Panc1 (cell line): ENCODE measurements around the gene TMEM222. TPM values are rescaled to one million over a fixed set of nuclear protein-coding genes. Genes with fewer than 3 reads are reported as not detected.

Source experiments
- ATAC-seq: fragments of 200-7000 bp; cut with Tn5 transposase; 2 replicates; pipeline ENCODE4 v1.9.1; 2020; ENCODE audit warnings: mild to moderate bottlenecking, moderate library complexity
- BruUV-seq: library from RNA; stranded (reverse); fragments of 400-500 nt; replicated peaks from 2 replicates; lab custom pipeline; 2021; lab: Mats Ljungman, UMichigan
- CTCF ChIA-PET: fragments of 300-600 bp; sonication (Branson Sonifier 250); formaldehyde crosslinking; loops from one replicate; lab custom pipeline; 2022; ENCODE audit warnings: antibody characterized with exemption; lab: Charles Lee
- POLR2A ChIA-PET: fragments of 300-600 bp; sonication (Branson Sonifier 250); formaldehyde crosslinking; loops from one replicate; lab custom pipeline; 2022; ENCODE audit warnings: antibody characterized with exemption; lab: Charles Lee
- DNase-seq: peaks from one replicate; pipeline ENCODE4 v3.0.0-alpha.2; 2010; ENCODE audit warnings: low read depth, low spot score
- H3K27ac ChIP-seq: 2 replicates; pipeline ENCODE4 v1.5.1; 2011; ENCODE audit warnings: mild to moderate bottlenecking, low read length, inconsistent platforms
- H3K27me3 ChIP-seq: fragments of 200-500 bp; sonication (Bioruptor generic); 2 replicates; pipeline ENCODE4 v1.6.0; 2014; ENCODE audit warnings: low read length, inconsistent platforms; ENCODE audit not compliant: control insufficient read depth, insufficient read depth
- H3K36me3 ChIP-seq: fragments of 200-500 bp; sonication (Bioruptor generic); 2 replicates; pipeline ENCODE4 v1.5.1; 2014; ENCODE audit warnings: inconsistent platforms, mild to moderate bottlenecking, low read length, moderate library complexity; ENCODE audit not compliant: control insufficient read depth, insufficient read depth
- H3K4me1 ChIP-seq: 2 replicates; pipeline ENCODE4 v1.5.1; 2011; ENCODE audit warnings: inconsistent platforms, mild to moderate bottlenecking, low read length, moderate library complexity; ENCODE audit not compliant: control insufficient read depth, insufficient read depth
- H3K4me3 ChIP-seq, 2 experiments: 2 replicates each; pipeline ENCODE4 v1.5.1; 2011 to 2012; ENCODE audit warnings: low read depth in 2 of 2, low read length in 2 of 2, mild to moderate bottlenecking in 2 of 2, inconsistent platforms in 1 of 2, moderate library complexity in 1 of 2
- H3K9me3 ChIP-seq: fragments of 200-500 bp; sonication (Bioruptor generic); 2 replicates; pipeline ENCODE4 v1.5.1; 2014; ENCODE audit warnings: low read depth, mild to moderate bottlenecking, inconsistent platforms, low read length, moderate library complexity; ENCODE audit not compliant: control insufficient read depth, insufficient read depth
- SIN3A ChIP-seq: IDR thresholded peaks from 2 replicates; pipeline ENCODE4 v1.6.1; 2012; ENCODE audit warnings: low read depth, mild to moderate bottlenecking, low read length, moderate library complexity, borderline replicate concordance; ENCODE audit not compliant: insufficient read depth
- TCF7L2 ChIP-seq: IDR thresholded peaks from 2 replicates; pipeline ENCODE4 v1.6.1; 2011; ENCODE audit warnings: mild to moderate bottlenecking, low read depth, low read length, inconsistent platforms
- in situ Hi-C: cut with HindIII; loops from 2 replicates; pipeline ENCODE4 v1.10.0; 2016; ENCODE audit warnings: low sequenced_read_pairs, low pct_unique_long_range_greater_than_20kb
- intact Hi-C: fragments of 100-400 bp; cut with micrococcal nuclease; formaldehyde crosslinking; loops from one replicate; pipeline ENCODE4 v1.10.0; 2022; ENCODE audit not compliant: unreplicated experiment
- total RNA-seq: library from RNA; stranded (reverse); gene quantifications from one replicate; pipeline ENCODE4 v1.2.1, GENCODE V29; 2021; ENCODE audit not compliant: unreplicated experiment
- TF ChIP-seq, protein P1 (sequence below): fragments of 450-650 bp; IDR thresholded peaks from 2 replicates; pipeline ENCODE4 v1.5.1; 2017; ENCODE audit warnings: mild to moderate bottlenecking
- TF ChIP-seq, protein P2 (sequence below), 2 experiments: IDR thresholded peaks; 2 replicates each; pipeline ENCODE4 v1.6.1; 2011 to 2012; ENCODE audit warnings: low read depth in 2 of 2, control low read depth in 1 of 2, low read length in 1 of 2, mild to moderate bottlenecking in 1 of 2, moderate library complexity in 1 of 2; ENCODE audit not compliant: insufficient read depth in 1 of 2

TMEM222 gene
- total RNA-seq, 1 experiment from 2014 or later: 55.3 TPM

DNA sequence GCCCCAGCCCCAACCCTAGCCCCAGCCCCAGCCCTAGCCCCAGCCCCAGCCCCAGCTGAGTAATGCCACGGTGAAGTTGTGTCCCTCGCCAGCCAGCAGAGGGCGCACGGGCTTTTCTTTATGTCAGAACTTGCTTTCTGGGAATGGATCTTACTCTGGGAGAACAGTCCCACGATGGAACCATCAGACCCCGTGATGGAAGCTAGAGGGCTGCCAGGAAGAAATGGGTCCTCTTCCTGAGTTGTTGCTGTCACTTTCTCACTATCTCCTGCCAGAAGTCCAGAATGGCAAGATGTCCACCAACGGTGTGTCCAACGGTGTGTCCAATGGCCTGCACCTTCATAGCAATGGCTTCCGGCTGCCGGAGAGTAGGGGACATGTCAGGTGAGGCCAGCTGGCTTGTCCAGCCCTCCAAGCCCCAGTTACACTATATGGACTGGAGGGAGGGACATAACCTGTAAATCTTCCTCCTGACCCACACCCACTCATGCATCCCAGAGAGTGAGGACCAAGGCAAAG, 25.1 kb upstream of the TMEM222 start:
- in situ Hi-C loops (no loop called here), intact Hi-C loops (no loop called here)
- Histone ChIP-seq H3K4me1 (peaks cover 2% of the 10 kb centered on the region; the same call in 1 of the 2 replicates), H3K9me3 (no peaks in the 10 kb centered on the region), H3K36me3 (peaks cover 6% of the 10 kb centered on the region; the same call in 1 of the 2 replicates), H3K4me3 (no peak overlapping the region), H3K27ac (no peak overlapping the region), H3K27me3 (no peaks in the 10 kb centered on the region)
- ATAC-seq: peak; percentile 75
- ChIA-PET CTCF (interaction anchor here (0.6 to 1.4 kb wide), 14 partner anchors 9 to 314 kb away, joined by 3 to 9 read pairs (median 5); no protein-coding TSS in a partner anchor), POLR2A (interaction anchor here (0.7 kb wide), 1 partner anchor 30 kb away, joined by 6 read pairs; no protein-coding TSS in a partner anchor)
- BruUV-seq: no TSS peak
- TF ChIP-seq, protein P1, sequence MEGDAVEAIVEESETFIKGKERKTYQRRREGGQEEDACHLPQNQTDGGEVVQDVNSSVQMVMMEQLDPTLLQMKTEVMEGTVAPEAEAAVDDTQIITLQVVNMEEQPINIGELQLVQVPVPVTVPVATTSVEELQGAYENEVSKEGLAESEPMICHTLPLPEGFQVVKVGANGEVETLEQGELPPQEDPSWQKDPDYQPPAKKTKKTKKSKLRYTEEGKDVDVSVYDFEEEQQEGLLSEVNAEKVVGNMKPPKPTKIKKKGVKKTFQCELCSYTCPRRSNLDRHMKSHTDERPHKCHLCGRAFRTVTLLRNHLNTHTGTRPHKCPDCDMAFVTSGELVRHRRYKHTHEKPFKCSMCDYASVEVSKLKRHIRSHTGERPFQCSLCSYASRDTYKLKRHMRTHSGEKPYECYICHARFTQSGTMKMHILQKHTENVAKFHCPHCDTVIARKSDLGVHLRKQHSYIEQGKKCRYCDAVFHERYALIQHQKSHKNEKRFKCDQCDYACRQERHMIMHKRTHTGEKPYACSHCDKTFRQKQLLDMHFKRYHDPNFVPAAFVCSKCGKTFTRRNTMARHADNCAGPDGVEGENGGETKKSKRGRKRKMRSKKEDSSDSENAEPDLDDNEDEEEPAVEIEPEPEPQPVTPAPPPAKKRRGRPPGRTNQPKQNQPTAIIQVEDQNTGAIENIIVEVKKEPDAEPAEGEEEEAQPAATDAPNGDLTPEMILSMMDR: peak; percentile 91
- TF ChIP-seq SIN3A: no peak
- DNase-seq: no peak

DNA sequence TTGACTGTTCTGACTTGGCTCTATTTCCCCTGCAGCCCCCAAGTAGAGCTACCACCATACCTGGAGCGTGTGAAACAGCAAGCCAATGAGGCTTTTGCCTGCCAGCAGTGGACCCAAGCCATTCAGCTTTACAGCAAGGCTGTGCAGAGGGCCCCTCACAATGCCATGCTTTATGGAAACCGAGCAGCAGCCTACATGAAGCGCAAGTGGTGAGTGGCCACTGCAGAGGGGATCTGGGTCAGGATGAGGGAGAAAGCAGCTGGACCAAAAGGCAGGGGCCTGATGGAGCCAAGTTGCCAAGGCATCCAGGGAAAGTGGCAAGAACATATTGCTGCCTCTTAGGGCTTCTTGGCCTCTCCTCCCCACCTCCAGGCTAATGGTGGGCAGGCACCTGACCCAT, 24.1 kb upstream of the TMEM222 start:
- intact Hi-C loops: no loop called here
- in situ Hi-C loops: no loop called here
- no TSS peak for BruUV-seq

More for the DNA sequence above, 24.1 kb upstream of the TMEM222 start:
- ATAC-seq (no peak), DNase-seq (no peak)
- H3K4me3 ChIP-seq: no peak overlapping the region
- POLR2A ChIA-PET: no interaction called here
- TF ChIP-seq, protein P2, sequence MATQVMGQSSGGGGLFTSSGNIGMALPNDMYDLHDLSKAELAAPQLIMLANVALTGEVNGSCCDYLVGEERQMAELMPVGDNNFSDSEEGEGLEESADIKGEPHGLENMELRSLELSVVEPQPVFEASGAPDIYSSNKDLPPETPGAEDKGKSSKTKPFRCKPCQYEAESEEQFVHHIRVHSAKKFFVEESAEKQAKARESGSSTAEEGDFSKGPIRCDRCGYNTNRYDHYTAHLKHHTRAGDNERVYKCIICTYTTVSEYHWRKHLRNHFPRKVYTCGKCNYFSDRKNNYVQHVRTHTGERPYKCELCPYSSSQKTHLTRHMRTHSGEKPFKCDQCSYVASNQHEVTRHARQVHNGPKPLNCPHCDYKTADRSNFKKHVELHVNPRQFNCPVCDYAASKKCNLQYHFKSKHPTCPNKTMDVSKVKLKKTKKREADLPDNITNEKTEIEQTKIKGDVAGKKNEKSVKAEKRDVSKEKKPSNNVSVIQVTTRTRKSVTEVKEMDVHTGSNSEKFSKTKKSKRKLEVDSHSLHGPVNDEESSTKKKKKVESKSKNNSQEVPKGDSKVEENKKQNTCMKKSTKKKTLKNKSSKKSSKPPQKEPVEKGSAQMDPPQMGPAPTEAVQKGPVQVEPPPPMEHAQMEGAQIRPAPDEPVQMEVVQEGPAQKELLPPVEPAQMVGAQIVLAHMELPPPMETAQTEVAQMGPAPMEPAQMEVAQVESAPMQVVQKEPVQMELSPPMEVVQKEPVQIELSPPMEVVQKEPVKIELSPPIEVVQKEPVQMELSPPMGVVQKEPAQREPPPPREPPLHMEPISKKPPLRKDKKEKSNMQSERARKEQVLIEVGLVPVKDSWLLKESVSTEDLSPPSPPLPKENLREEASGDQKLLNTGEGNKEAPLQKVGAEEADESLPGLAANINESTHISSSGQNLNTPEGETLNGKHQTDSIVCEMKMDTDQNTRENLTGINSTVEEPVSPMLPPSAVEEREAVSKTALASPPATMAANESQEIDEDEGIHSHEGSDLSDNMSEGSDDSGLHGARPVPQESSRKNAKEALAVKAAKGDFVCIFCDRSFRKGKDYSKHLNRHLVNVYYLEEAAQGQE (IDR thresholded peaks at IDR 0.05; ENCODE audit: insufficient read depth in 1 of 2, low read depth in 2 of 2, low read length in 1 of 2): no peak
- TF ChIP-seq SIN3A: no peak
- no peak for TF ChIP-seq TCF7L2
- H3K27ac ChIP-seq: no peak overlapping the region
- H3K9me3 ChIP-seq: no peaks in the 10 kb centered on the region
- H3K4me1 ChIP-seq: peaks cover 2% of the 10 kb centered on the region; the same call in 1 of the 2 replicates
- CTCF ChIA-PET: interaction anchor here (0.6 to 1.7 kb wide), 2 partner anchors 97 to 120 kb away, joined by 3 to 4 read pairs; no protein-coding TSS in a partner anchor
- H3K36me3 ChIP-seq: peaks cover 6% of the 10 kb centered on the region; the same call in 1 of the 2 replicates
- no peaks in the 10 kb centered on the region for H3K27me3 ChIP-seq
